PC-9 (cell line): ENCODE results near the gene UBE2E2. TPM values are rescaled to one million over a fixed set of nuclear protein-coding genes. Genes with fewer than 3 reads are reported as not detected.

Experiments used
- BruUV-seq: library from RNA; stranded (reverse); fragments of 400-500 nt; replicated peaks from 2 replicates; lab custom pipeline; 2021; lab: Mats Ljungman, UMichigan
- CTCF ChIA-PET: fragments of 300-600 bp; sonication (Branson Sonifier 250); formaldehyde crosslinking; loops from one replicate; lab custom pipeline; 2022; ENCODE audit warnings: antibody characterized with exemption; lab: Charles Lee
- POLR2A ChIA-PET: fragments of 300-600 bp; sonication (Branson Sonifier 250); formaldehyde crosslinking; loops from one replicate; lab custom pipeline; 2022; ENCODE audit warnings: antibody characterized with exemption; ENCODE audit not compliant: unreplicated experiment; lab: Charles Lee
- DNase-seq, 2 experiments: peaks; one replicate each; pipeline versions ENCODE4 v3.0.0 to v3.0.0-alpha.2; 2015 to 2022; ENCODE audit warnings: mixed read lengths in 1 of 2
- H2AFZ ChIP-seq: fragments of 200-600 bp; sonication (generic); 2 replicates; pipeline ENCODE4 v1.8.1; 2017; ENCODE audit warnings: antibody characterized with exemption
- H3F3A ChIP-seq: fragments of 200-600 bp; sonication (generic); 2 replicates; pipeline ENCODE4 v1.8.1; 2017; ENCODE audit warnings: antibody characterized with exemption, mild to moderate bottlenecking, low read depth; ENCODE audit not compliant: insufficient read depth
- H3K27ac ChIP-seq: fragments of 200-600 bp; sonication (generic); 2 replicates; pipeline ENCODE4 v1.6.1; 2016; ENCODE audit warnings: mixed run types
- H3K27me3 ChIP-seq: fragments of 200-600 bp; sonication (generic); 2 replicates; pipeline ENCODE4 v1.6.1; 2016; ENCODE audit warnings: low read depth, mixed run types; ENCODE audit not compliant: insufficient read depth
- H3K36me3 ChIP-seq: fragments of 200-600 bp; sonication (generic); 2 replicates; pipeline ENCODE4 v1.6.1; 2016; ENCODE audit warnings: low read depth, mixed run types
- H3K4me1 ChIP-seq: fragments of 200-600 bp; sonication (generic); replicated peaks from 2 replicates; pipeline ENCODE4 v1.6.1; 2016; ENCODE audit warnings: mixed run types; ENCODE audit not compliant: insufficient read depth
- H3K4me2 ChIP-seq: fragments of 200-600 bp; sonication (generic); 2 replicates; pipeline ENCODE4 v1.6.1; 2017; ENCODE audit warnings: mixed run types
- H3K4me3 ChIP-seq: fragments of 200-600 bp; sonication (generic); 2 replicates; pipeline ENCODE4 v1.6.1; 2016; ENCODE audit warnings: mixed run types
- H3K79me2 ChIP-seq: fragments of 200-600 bp; sonication (generic); 2 replicates; pipeline ENCODE4 v1.6.1; 2017; ENCODE audit warnings: low read depth, mixed run types
- H3K9me2 ChIP-seq: fragments of 200-600 bp; sonication (generic); 2 replicates; pipeline ENCODE4 v1.8.1; 2017; ENCODE audit warnings: mild to moderate bottlenecking; ENCODE audit not compliant: insufficient read depth
- H3K9me3 ChIP-seq: fragments of 200-600 bp; sonication (generic); 2 replicates; pipeline ENCODE4 v1.8.1; 2016; ENCODE audit warnings: low read depth; ENCODE audit not compliant: insufficient read depth
- H4K20me1 ChIP-seq: fragments of 200-600 bp; sonication (generic); 2 replicates; pipeline ENCODE4 v1.8.1; 2017; ENCODE audit not compliant: insufficient read depth
- EZH2 ChIP-seq: fragments of 200-600 bp; sonication (generic); IDR thresholded peaks from 2 replicates; pipeline ENCODE4 v1.8.0; 2017; ENCODE audit warnings: antibody characterized with exemption, low read depth
- intact Hi-C: fragments of 100-400 bp; cut with micrococcal nuclease; formaldehyde crosslinking; loops from one replicate; pipeline ENCODE4 v1.10.0; 2022; ENCODE audit not compliant: unreplicated experiment
- total RNA-seq: library from RNA; stranded (reverse); gene quantifications from 2 replicates; pipeline ENCODE4 v1.2.3, GENCODE V29; 2021
- TF ChIP-seq, protein P1 (sequence below): fragments of 200-600 bp; sonication (generic); conservative IDR thresholded peaks from 2 replicates; pipeline ENCODE4 v1.6.1; 2017; ENCODE audit warnings: mixed run types, antibody characterized with exemption, mild to moderate bottlenecking, moderate library complexity

UBE2E2 gene
- total RNA-seq, 1 experiment from 2014 or later: 48.7 TPM

DNA sequence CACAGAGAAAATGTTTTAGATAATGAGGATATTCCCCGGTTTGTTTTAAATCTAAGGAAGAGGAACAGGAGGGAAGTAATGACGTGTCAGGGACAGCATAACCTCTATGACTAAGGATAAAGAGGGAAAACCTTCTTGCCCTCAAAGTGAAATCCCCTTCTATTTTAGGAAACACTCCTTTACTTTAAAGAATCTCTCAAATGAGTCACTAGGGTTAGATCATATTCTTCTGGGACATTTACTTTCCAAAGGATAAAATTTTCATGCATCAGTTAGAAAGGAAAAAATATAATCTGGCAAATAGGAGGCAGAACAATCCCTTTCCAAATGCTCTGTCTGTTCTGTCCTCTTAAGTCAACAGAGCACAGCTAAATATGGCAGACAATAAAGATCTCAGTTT is 43.2 kb upstream of the UBE2E2 start:
- no peaks in the 10 kb centered on the region for H3K27me3 ChIP-seq
- no peak overlapping the region for H3K4me3 ChIP-seq
- 0 out of 2 replicates have a peak overlapping the region, but pooled peaks have one; percentile 9 for H2AFZ ChIP-seq
- ChIA-PET POLR2A (interaction anchor here (0.6 kb wide), 1 partner anchor 9 kb away, joined by 3 read pairs; no protein-coding TSS in a partner anchor), CTCF (no interaction called here)
- DNase-seq: peak in 1 of 2 experiments; percentile 55
- no peaks in the 10 kb centered on the region for H4K20me1 ChIP-seq
- TF ChIP-seq, protein P1, sequence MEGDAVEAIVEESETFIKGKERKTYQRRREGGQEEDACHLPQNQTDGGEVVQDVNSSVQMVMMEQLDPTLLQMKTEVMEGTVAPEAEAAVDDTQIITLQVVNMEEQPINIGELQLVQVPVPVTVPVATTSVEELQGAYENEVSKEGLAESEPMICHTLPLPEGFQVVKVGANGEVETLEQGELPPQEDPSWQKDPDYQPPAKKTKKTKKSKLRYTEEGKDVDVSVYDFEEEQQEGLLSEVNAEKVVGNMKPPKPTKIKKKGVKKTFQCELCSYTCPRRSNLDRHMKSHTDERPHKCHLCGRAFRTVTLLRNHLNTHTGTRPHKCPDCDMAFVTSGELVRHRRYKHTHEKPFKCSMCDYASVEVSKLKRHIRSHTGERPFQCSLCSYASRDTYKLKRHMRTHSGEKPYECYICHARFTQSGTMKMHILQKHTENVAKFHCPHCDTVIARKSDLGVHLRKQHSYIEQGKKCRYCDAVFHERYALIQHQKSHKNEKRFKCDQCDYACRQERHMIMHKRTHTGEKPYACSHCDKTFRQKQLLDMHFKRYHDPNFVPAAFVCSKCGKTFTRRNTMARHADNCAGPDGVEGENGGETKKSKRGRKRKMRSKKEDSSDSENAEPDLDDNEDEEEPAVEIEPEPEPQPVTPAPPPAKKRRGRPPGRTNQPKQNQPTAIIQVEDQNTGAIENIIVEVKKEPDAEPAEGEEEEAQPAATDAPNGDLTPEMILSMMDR: no peak
- no peak for TF ChIP-seq EZH2
- intact Hi-C loops: no loop called here
- BruUV-seq: no TSS peak
- peaks cover 14% of the 10 kb centered on the region; the same call in 1 of the 2 replicates for H3F3A ChIP-seq
- H3K9me2 ChIP-seq: no peaks in the 10 kb centered on the region
- H3K4me2 ChIP-seq: peak overlapping the region; percentile 23
- no peaks in the 10 kb centered on the region for H3K9me3 ChIP-seq
- no peaks in the 10 kb centered on the region for H3K36me3 ChIP-seq
- H3K4me1 ChIP-seq: peaks cover 34% of the 10 kb centered on the region
- H3K27ac ChIP-seq: peak overlapping the region; percentile 64
- H3K79me2 ChIP-seq: no peaks in the 10 kb centered on the region

DNA sequence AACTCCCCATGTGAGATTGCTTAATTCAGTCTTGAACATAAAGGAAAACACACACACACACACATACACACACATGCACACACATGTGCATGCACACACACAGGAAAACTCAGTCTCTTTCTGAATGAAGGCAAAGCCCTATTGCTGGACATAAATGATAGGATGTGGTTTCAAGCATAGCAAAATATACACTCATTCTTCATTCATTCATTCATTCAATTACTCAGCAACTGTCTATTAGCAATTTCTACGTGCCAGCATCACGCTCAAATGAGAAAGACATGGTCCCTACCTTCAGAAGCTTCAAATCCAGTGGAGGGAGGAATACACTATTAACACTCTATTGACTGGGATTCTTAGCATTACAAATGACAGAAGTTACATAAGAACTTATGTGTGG is 41.8 kb upstream of the UBE2E2 start:
- TF ChIP-seq, protein P1: no peak
- TF ChIP-seq EZH2: no peak
- ChIA-PET CTCF (no interaction called here), POLR2A (no interaction called here)
- peaks cover 14% of the 10 kb centered on the region; the same call in 1 of the 2 replicates for H3F3A ChIP-seq
- no peak overlapping the region for H3K4me3 ChIP-seq
- H3K27ac ChIP-seq: no peak overlapping the region
- no peaks in the 10 kb centered on the region for H4K20me1 ChIP-seq
- intact Hi-C loops: no loop called here
- no peaks in the 10 kb centered on the region for H3K9me2 ChIP-seq
- H3K4me1 ChIP-seq: peaks cover 34% of the 10 kb centered on the region
- H3K36me3 ChIP-seq: no peaks in the 10 kb centered on the region
- H3K4me2 ChIP-seq: no peak overlapping the region
- BruUV-seq: no TSS peak
- no peak overlapping the region for H2AFZ ChIP-seq
- no peaks in the 10 kb centered on the region for H3K9me3 ChIP-seq
- no peaks in the 10 kb centered on the region for H3K27me3 ChIP-seq
- no peak for DNase-seq
- H3K79me2 ChIP-seq: no peaks in the 10 kb centered on the region

DNA sequence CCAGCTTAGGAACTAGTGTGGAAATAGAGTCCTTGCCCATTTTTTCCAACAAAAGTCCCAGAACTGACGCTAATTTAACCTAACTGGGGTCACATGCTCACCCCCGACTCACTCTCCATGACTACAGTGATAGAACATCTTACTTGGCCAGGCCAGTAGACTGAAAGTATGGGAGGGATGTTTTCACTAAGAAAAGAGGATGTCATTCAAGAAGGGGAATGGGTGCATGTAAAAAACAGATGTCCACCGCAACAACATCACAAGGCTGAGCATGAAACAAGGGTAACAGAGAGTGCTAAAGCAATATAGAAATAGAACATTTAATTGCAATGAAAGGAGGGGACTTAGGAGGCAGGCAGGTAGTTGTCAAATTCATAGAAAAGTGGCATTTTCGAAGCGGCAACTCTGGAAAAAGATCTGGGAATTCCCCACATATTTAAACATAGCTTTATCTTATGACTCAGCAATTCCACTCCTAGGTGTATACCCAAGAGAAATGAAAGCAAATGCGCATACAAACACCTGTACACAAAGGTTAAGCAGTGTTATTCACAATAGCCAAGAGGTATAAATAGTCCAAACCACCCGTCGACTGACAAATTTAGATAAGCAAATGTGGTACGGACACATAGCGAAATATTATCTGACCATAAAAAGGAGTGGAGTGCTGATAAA is 41.1 kb upstream of the UBE2E2 start:
- no TSS peak for BruUV-seq
- H2AFZ ChIP-seq: peak overlapping the region; percentile 45; the same call in 1 of the 2 replicates

More for the DNA sequence above, 41.1 kb upstream of the UBE2E2 start:
- CTCF ChIA-PET: no interaction called here
- no peak for TF ChIP-seq EZH2
- TF ChIP-seq, protein P1: no peak
- Histone ChIP-seq H3K9me2 (no peaks in the 10 kb centered on the region), H3K79me2 (no peaks in the 10 kb centered on the region), H3K9me3 (no peaks in the 10 kb centered on the region), H3K4me2 (peak overlapping the region; percentile 38), H3K36me3 (no peaks in the 10 kb centered on the region), H3K27me3 (no peaks in the 10 kb centered on the region), H3K4me1 (peaks cover 34% of the 10 kb centered on the region), H4K20me1 (no peaks in the 10 kb centered on the region), H3K4me3 (no peak overlapping the region), H3F3A (peaks cover 14% of the 10 kb centered on the region; the same call in 1 of the 2 replicates), H3K27ac (peak overlapping the region; percentile 45)
- DNase-seq: peak; percentile 5 to 46
- POLR2A ChIA-PET: interaction anchor here (0.6 kb wide), 2 partner anchors 309 to 733 kb away, joined by 3 read pairs; no protein-coding TSS in a partner anchor
- intact Hi-C loops: loop anchor here (2.0 kb wide), 1 partner anchor 47 kb away; no protein-coding TSS in a partner anchor
